Left ventricle myocardium inferior (tissue), 1 donor: ENCODE data around the gene RNPEPL1. TPM values are rescaled to one million over a fixed set of nuclear protein-coding genes. Genes with fewer than 3 reads are reported as not detected.
"Not testable (repeated sequence)": the region's sequence is repeated elsewhere in the genome, so short reads cannot be mapped to it uniquely, and the experiment has no call there.

Experiments used
- DNase-seq: peaks from one replicate; pipeline ENCODE4 v3.0.0-alpha.2; 2020
- H3K27ac ChIP-seq: fragments of 200-600 bp; replicated peaks from 2 replicates; pipeline ENCODE4 v1.8.0; 2021
- H3K27me3 ChIP-seq: fragments of 200-600 bp; 2 replicates; pipeline ENCODE4 v1.8.0; 2021; ENCODE audit warnings: low read depth
- H3K36me3 ChIP-seq: fragments of 200-600 bp; 2 replicates; pipeline ENCODE4 v1.8.0; 2021
- H3K4me1 ChIP-seq: fragments of 200-600 bp; 2 replicates; pipeline ENCODE4 v1.8.0; 2021
- H3K4me3 ChIP-seq: fragments of 200-600 bp; 2 replicates; pipeline ENCODE4 v1.8.0; 2021; ENCODE audit warnings: mild to moderate bottlenecking, moderate library complexity
- H3K9me3 ChIP-seq: fragments of 200-600 bp; replicated peaks from 2 replicates; pipeline ENCODE4 v1.8.0; 2021
- intact Hi-C: fragments of 100-400 bp; cut with micrococcal nuclease; formaldehyde crosslinking; loops from one replicate; pipeline ENCODE4 v1.11.0; 2022
- total RNA-seq: library from RNA; stranded (reverse); fragmentation: NEBNext Ultra II Directional; extraction: Animal tissue kit (Norgen Biotek cat#: 25700); gene quantifications from one replicate; pipeline ENCODE4 v1.2.1, GENCODE V29; 2021
- TF ChIP-seq, protein P1 (sequence below): fragments of 200-600 bp; IDR thresholded peaks from 2 replicates; pipeline ENCODE4 v1.8.0; 2021; ENCODE audit warnings: antibody characterized with exemption, mild to moderate bottlenecking, borderline replicate concordance
- donor health status: DM: no; HTN: yes; CAD: no; lungs with severe emphysema.

The RNPEPL1 gene
- total RNA-seq, 1 donor from 2014 or later: 80.1 TPM

DNA sequence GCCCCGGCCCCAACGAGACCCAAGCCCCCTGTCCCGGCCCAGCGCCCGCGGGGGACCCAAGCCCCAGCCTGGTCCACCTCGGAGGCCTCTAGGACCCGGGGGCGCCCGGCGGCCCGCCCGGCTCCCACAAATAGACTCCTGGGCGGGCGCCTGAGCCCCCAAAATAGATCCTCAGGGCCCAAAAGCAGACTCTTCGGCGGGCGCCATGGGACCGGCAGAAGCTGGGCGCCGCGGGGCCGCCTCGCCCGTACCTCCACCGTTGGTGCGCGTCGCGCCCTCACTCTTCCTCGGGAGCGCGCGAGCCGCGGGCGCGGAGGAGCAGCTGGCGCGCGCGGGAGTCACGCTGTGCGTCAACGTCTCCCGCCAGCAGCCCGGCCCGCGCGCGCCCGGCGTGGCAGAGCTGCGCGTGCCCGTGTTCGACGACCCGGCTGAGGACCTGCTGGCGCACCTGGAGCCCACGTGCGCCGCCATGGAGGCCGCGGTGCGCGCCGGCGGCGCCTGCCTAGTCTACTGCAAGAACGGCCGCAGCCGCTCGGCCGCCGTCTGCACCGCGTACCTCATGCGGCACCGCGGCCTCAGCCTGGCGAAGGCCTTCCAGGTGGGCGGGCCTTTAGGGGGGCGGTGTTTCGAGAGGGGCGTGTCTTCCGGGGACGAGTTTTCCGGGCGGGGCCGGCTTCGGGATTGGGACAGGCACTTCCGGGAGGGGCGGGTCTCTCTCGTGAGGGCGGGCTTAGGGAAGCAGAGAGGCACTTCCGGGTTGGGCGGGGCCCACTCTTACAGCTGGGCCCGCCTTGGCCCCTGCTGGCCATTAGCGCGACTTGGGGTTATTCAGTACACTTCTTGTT, 7.6 kb upstream of the RNPEPL1 start:
- H3K36me3 ChIP-seq: peaks cover 5% of the 10 kb centered on the region

DNA sequence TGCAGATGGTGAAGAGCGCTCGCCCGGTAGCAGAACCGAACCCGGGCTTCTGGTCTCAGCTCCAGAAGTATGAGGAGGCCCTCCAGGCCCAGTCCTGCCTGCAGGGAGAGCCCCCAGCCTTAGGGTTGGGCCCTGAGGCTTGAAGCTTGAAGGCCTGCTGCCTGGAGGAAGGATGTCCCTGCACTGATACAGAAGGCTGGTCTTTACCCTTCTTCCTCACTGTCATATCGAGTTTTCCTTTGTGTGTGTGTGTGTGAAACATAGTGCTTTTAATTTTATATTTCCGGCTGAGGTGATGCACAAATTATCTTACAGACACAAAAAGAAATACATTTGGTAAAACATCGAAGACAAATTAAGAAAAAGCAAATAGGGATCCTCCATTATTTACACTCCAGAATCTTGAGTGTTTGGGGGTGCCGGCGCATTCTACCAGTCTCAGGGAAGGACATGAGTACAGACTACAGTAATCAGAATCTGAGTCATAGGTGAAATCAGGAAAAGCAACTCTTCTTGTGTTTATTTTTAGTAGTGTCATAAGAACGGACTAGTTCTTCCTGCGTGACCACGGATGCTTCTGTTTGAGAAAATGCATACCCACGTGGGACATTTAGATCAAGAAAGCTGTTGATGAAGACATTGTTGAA, 6.8 kb upstream of the RNPEPL1 start:
- Histone ChIP-seq H3K36me3 (peaks cover 5% of the 10 kb centered on the region), H3K27ac (peak overlapping the region; percentile 99), H3K9me3 (no peaks in the 10 kb centered on the region), H3K4me1 (peaks cover 72% of the 10 kb centered on the region), H3K4me3 (peak overlapping the region; percentile 86), H3K27me3 (no peaks in the 10 kb centered on the region)
- TF ChIP-seq, protein P1, sequence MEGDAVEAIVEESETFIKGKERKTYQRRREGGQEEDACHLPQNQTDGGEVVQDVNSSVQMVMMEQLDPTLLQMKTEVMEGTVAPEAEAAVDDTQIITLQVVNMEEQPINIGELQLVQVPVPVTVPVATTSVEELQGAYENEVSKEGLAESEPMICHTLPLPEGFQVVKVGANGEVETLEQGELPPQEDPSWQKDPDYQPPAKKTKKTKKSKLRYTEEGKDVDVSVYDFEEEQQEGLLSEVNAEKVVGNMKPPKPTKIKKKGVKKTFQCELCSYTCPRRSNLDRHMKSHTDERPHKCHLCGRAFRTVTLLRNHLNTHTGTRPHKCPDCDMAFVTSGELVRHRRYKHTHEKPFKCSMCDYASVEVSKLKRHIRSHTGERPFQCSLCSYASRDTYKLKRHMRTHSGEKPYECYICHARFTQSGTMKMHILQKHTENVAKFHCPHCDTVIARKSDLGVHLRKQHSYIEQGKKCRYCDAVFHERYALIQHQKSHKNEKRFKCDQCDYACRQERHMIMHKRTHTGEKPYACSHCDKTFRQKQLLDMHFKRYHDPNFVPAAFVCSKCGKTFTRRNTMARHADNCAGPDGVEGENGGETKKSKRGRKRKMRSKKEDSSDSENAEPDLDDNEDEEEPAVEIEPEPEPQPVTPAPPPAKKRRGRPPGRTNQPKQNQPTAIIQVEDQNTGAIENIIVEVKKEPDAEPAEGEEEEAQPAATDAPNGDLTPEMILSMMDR: no peak
- intact Hi-C loops: no loop called here
- DNase-seq: no peak

More for the DNA sequence above, 7.6 kb upstream of the RNPEPL1 start:
- TF ChIP-seq, protein P1: peak; percentile 60
- no peaks in the 10 kb centered on the region for H3K27me3 ChIP-seq
- intact Hi-C loops: no loop called here
- peaks cover 68% of the 10 kb centered on the region for H3K4me1 ChIP-seq
- peak; percentile 100 for DNase-seq
- H3K27ac ChIP-seq: peak overlapping the region; percentile 99
- H3K4me3 ChIP-seq: peak overlapping the region; percentile 86
- no peaks in the 10 kb centered on the region for H3K9me3 ChIP-seq

DNA sequence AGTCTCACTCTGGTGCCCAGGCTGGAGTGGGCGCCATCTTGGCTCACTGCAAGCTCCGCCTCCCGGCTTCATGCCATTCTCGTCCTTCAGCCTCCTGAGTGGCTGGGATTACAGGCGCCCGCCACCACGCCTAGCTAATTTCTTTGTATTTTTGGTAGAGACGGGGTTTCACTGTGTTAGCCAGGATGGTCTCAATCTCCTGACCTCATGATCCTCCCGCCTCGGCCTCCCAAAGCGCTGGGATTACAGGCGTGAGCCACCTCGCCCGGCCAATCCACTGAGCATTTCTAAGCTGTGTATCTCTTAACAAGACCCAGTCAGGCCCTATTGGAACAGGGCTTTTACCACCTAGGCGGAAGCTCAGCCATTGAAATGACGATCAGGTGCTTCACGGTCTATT, 5.1 kb upstream of the RNPEPL1 start:
- H3K4me1 ChIP-seq: peaks cover 71% of the 10 kb centered on the region
- H3K27ac ChIP-seq, H3K4me3 ChIP-seq, H3K36me3 ChIP-seq, H3K9me3 ChIP-seq, H3K27me3 ChIP-seq, DNase-seq, intact Hi-C loops: not testable (repeated sequence)

DNA sequence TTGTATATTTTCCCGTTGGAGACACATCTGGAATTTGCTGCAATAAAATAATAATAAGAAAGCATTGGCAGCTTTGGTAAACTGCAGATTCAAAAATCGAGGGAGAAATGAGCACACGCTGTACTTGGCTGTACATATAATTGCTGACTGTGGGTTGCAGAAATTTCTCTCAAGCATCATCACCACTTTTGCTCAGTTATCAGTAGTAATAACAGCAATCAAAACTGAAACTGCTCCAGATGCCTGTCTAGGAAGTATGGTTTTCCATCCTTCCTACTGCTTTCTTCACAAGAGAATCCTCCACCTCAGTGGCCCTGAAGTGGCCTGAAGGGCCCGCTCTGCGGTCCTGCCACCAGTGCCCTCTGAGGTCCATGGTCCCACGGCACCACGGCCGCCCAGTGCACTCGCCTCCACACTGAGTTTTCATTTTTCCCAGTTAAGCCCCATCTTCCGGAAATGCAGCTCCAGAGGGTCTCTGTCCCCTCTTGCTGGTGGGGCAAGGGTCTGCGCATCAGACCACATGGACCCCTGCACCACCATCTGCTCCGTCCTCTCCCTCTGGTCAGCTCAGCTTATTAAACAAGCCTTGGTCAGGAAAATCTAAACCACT, 4.2 kb upstream of the RNPEPL1 start:
- intact Hi-C loops: no loop called here
- H3K27ac ChIP-seq: no peak overlapping the region
- H3K36me3 ChIP-seq: peaks cover 5% of the 10 kb centered on the region
- TF ChIP-seq, protein P1: no peak
- H3K4me3 ChIP-seq: no peak overlapping the region
- no peak for DNase-seq
- no peaks in the 10 kb centered on the region for H3K9me3 ChIP-seq
- H3K27me3 ChIP-seq: no peaks in the 10 kb centered on the region
- H3K4me1 ChIP-seq: peaks cover 66% of the 10 kb centered on the region

DNA sequence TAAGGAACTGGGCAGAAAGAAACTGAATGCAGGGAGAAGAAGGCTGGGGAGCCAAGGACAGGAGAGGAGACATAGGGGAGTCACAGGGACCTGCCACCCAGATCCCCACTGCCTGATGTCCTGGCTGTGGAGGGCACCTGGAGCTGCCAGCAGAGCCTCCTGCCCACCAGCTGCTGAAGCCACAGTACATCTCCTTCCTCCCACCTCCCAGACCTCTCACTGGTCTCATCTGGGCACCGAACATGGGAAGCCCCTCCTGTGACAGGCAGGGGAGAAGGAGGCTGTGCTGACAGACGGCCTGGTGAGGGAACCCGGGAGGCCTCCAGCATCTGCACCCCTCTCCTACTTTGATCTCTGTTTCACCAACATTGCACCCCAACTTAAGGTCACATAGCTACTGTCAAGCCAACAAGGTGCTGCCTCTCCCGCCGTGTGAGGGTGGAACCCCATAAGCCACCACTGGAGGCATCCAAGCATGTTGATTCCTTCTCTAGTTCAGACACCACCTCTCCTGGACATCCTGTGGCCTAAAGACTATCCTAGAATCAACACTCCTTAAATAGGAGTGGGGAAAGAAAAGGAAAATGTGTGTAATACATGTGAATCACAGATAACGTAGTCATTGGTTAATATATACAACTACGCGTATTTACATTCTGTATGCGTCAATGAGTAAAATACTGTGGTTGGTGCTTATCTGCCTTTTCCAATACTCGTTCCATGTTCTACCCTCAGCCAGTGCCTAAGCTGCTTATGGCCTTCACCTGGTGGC, 3.5 kb upstream of the RNPEPL1 start:
- Histone ChIP-seq H3K36me3 (peaks cover 5% of the 10 kb centered on the region), H3K27ac (peak overlapping the region; percentile 96), H3K9me3 (no peaks in the 10 kb centered on the region), H3K4me3 (no peak overlapping the region), H3K27me3 (no peaks in the 10 kb centered on the region), H3K4me1 (peaks cover 66% of the 10 kb centered on the region)
- TF ChIP-seq, protein P1: no peak
- intact Hi-C loops: no loop called here
- DNase-seq: no peak
